CD4-positive, alpha-beta T cell (primary cell): Measurements from ENCODE around the gene DIAPH2. TPM values are rescaled to one million over a fixed set of nuclear protein-coding genes. Genes with fewer than 3 reads are reported as not detected.
A peak's percentile ranks its signal among the peaks of the same experiment; 100 is the strongest.

Source experiments
- ATAC-seq: fragments of 200-7000 bp; cut with Tn5 transposase; one replicate; pipeline ENCODE4 v1.10.0; 2022; ENCODE audit warnings: mild to moderate bottlenecking; ENCODE audit not compliant: poor library complexity
- CTCF ChIA-PET: fragments of 350-600 bp; sonication (Branson Sonifier 250); formaldehyde crosslinking; loops from one replicate; lab custom pipeline; 2021; ENCODE audit warnings: antibody characterized with exemption, inconsistent platforms; lab: Charles Lee
- POLR2A ChIA-PET: fragments of 350-600 bp; sonication (Branson Sonifier 250); formaldehyde crosslinking; loops from one replicate; lab custom pipeline; 2021; ENCODE audit warnings: antibody characterized with exemption, inconsistent platforms; lab: Charles Lee
- DNase-seq, 14 experiments: peaks; one replicate each; pipeline ENCODE4 v3.0.0-alpha.2; 2013 to 2020; ENCODE audit warnings: mixed read lengths in 2 of 14
- H3K27ac ChIP-seq, 2 donors: one replicate each; pipeline versions ENCODE4 v1.5.1 to v1.7.0; 2013; ENCODE audit warnings: low read length in 2 of 2, low read depth in 1 of 2, mild to moderate bottlenecking in 1 of 2
- H3K27me3 ChIP-seq, 2 experiments: 1 replicate in 1 of 2; 2 replicates in 1 of 2; pipeline versions ENCODE4 v1.6.1 to v1.7.0; 2013; ENCODE audit warnings: low read length in 2 of 2, control low read depth in 1 of 2, mild to moderate bottlenecking in 1 of 2, moderate library complexity in 1 of 2; ENCODE audit not compliant: insufficient read depth in 2 of 2, control insufficient read depth in 1 of 2
- H3K36me3 ChIP-seq: one replicate; pipeline ENCODE4 v1.6.1; 2013; ENCODE audit warnings: low read length, control low read depth; ENCODE audit not compliant: insufficient read depth
- H3K4me1 ChIP-seq: one replicate; pipeline ENCODE4 v1.6.1; 2013; ENCODE audit warnings: low read length, control low read depth; ENCODE audit not compliant: insufficient read depth
- H3K4me3 ChIP-seq: one replicate; pipeline ENCODE4 v1.5.1; 2013; ENCODE audit warnings: mild to moderate bottlenecking, low read length, moderate library complexity
- H3K9me3 ChIP-seq, 2 experiments: 1 replicate in 1 of 2; 2 replicates in 1 of 2; pipeline versions ENCODE4 v1.6.1 to v1.7.0; 2013; ENCODE audit warnings: low read length in 2 of 2, mild to moderate bottlenecking in 2 of 2, control low read depth in 1 of 2, moderate library complexity in 1 of 2; ENCODE audit not compliant: control insufficient read depth in 1 of 2, insufficient read depth in 1 of 2
- H3K27ac Mint-ChIP-seq: one replicate; pipeline ENCODE4 v1.8.0; 2020; ENCODE audit warnings: mixed read lengths
- H3K27me3 Mint-ChIP-seq: one replicate; pipeline ENCODE4 v1.8.0; 2021; ENCODE audit warnings: mixed read lengths
- H3K36me3 Mint-ChIP-seq: one replicate; pipeline ENCODE4 v1.8.0; 2021; ENCODE audit warnings: low read depth, mixed read lengths
- H3K4me1 Mint-ChIP-seq: one replicate; pipeline ENCODE4 v1.8.0; 2021; ENCODE audit warnings: low read depth, mixed read lengths
- H3K4me3 Mint-ChIP-seq: one replicate; pipeline ENCODE4 v1.8.0; 2020; ENCODE audit warnings: mild to moderate bottlenecking, mixed read lengths
- H3K9me3 Mint-ChIP-seq: one replicate; pipeline ENCODE4 v1.8.0; 2020; ENCODE audit warnings: mixed read lengths
- CTCF ChIP-seq: fragments of 200-600 bp; IDR thresholded peaks from one replicate; pipeline ENCODE4 v1.8.0; 2022; ENCODE audit warnings: antibody characterized with exemption, mild to moderate bottlenecking
- intact Hi-C, 2 experiments: fragments of 100-400 bp; cut with DNase I in 1 of 2; cut with micrococcal nuclease in 1 of 2; formaldehyde crosslinking; loops; one replicate each; pipeline versions ENCODE4 v1.15.1 to v1.9.0; 2023 to 2025; cut with DNase I, micrococcal nuclease
- total RNA-seq, 174 experiments: library from RNA in 2 of 174; stranded (reverse) in 2 of 174; gene quantifications; one replicate each; pipeline ENCODE4 v1.2.3 and lab custom pipeline; 2021 to 2026

Gene DIAPH2
- total RNA-seq, 2 experiments from 2014 or later, result 11.4 to 11.7 TPM

- Histone ChIP-seq H3K4me3 (no peak overlapping the region), H3K27ac (no peak overlapping the region), H3K4me1 (no peaks in the 10 kb centered on the region), H3K27me3 (no peaks in the 10 kb centered on the region), H3K9me3 (no peaks in the 10 kb centered on the region), H3K36me3 (no peaks in the 10 kb centered on the region)
- intact Hi-C loops, result no loop called here
- Mint-ChIP-seq H3K4me3 (no peak overlapping the region), H3K27ac (no peak overlapping the region), H3K36me3 (no peaks in the 10 kb centered on the region), H3K9me3 (peaks cover 3% of the 10 kb centered on the region), H3K4me1 (peaks cover 8% of the 10 kb centered on the region), H3K27me3 (no peaks in the 10 kb centered on the region)
- no peak for ATAC-seq
- no peak for DNase-seq
- TF ChIP-seq CTCF, result no peak
- CTCF ChIA-PET, result no interaction called here
- POLR2A ChIA-PET, result no interaction called here
Measured at GRCh38 chrX:97638621-97639020, 954.0 kb downstream of the DIAPH2 start.

- ATAC-seq, result no peak
Measured at GRCh38 chrX:97639526-97639925, 954.9 kb downstream of the DIAPH2 start.

More at GRCh38 chrX:97639526-97639925, 954.9 kb downstream of the DIAPH2 start:
- Mint-ChIP-seq H3K27ac (no peak overlapping the region), H3K4me3 (no peak overlapping the region), H3K4me1 (peaks cover 8% of the 10 kb centered on the region), H3K36me3 (no peaks in the 10 kb centered on the region), H3K9me3 (peaks cover 4% of the 10 kb centered on the region), H3K27me3 (no peaks in the 10 kb centered on the region)
- no peak for TF ChIP-seq CTCF
- H3K9me3 ChIP-seq, result no peaks in the 10 kb centered on the region
- no peak overlapping the region for H3K4me3 ChIP-seq
- H3K4me1 ChIP-seq, result no peaks in the 10 kb centered on the region
- DNase-seq, result peak in 1 of 14 experiments; percentile 0
- no peaks in the 10 kb centered on the region for H3K27me3 ChIP-seq
- POLR2A ChIA-PET, result no interaction called here
- intact Hi-C loops, result no loop called here
- CTCF ChIA-PET, result no interaction called here
- no peak overlapping the region for H3K27ac ChIP-seq
- H3K36me3 ChIP-seq, result no peaks in the 10 kb centered on the region

Other genes starting within 250 kb of the DIAPH2 start
- under 1 TPM in 1 of 2 experiments, not detected in 1; 0.14 TPM for gene RPA4, start 199.1 kb downstream of the DIAPH2 start, total RNA-seq